Stimulated activated CD4-positive, alpha-beta T cell treated with anti-CD3 and anti-CD28 coated beads, TNF-alpha, amount 100 ng/mL, for 4 hours (primary cell): ENCODE results near the gene RNF157.
"Not testable (repeated sequence)": the region's sequence is repeated elsewhere in the genome, so short reads cannot be mapped to it uniquely, and the experiment has no call there.

Experiments
- DNase-seq, 3 experiments: peaks; one replicate each; pipeline ENCODE4 v3.0.0-alpha.2; 2020; ENCODE audit warnings: low read depth in 3 of 3

The RNF157 gene

DNA sequence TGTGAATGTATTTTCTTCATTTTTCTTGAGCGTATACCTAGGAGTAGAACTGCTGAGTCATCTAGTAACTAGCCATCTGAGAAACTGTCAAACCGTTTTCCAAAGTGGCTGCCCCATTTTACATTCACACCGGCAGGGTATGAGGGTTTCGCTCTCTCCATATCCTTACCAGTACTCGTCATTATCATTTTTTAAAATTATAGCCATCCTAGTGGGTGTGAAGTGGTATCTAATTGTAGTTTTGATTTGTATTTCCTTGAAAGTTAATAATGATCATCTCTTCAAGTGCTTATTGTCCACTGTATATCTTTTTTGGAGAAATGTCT is 6.0 kb downstream of the RNF157 start:
- DNase-seq = no peak

DNA sequence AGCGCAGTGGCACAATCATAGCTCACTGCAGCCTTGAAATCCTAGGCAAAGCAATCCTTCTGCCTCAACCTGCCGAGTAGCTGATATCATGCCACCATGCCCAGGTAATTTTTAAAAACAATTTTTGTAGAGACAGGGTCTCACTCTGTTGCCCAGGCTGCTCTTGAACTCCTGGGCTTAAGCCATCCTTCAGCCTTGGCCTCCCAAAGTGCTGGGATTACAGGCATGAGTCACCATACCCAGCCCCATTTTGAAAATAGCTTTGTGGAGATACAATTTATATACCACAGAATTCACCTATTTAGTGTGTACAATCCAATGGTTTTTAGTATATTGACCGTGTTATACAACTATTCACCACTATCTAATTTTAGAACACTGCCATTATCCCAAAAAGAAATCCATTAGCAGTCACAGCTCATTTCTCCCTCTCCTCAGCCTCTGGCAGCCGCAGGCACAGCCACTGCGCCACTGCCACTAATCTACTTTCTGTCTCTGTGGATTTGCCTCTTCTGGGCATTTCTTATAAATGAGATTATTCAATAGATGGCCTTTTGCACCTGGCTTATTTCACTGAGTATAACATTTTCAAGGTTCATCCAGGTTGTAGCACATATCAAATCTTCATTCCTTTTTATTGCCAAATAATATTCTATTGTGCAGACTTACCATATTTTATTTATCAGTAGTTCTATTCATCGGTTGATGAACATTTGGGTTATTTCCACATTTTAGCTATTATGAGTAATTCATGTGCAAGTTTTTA is 6.5 kb downstream of the RNF157 start:
- DNase-seq = no peak

DNA sequence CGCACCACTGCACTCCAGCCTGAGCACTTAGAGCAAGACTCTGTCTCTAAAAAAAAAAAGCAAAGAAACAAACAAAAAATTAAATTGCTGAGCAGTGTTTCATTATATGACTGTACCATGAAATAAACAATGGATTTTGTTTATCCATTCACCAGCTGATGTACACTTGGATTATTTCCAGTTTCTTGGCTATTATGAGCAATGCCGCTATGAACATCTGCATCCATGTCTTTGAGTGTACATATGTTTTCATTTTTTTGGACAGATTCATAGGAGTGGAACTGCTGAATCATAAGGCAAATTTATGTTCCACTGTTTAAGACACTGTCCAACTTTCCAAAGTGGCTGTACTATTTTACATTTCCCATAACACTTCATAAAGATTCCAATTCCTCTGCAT is 8.0 kb downstream of the RNF157 start:
- DNase-seq = no peak

DNA sequence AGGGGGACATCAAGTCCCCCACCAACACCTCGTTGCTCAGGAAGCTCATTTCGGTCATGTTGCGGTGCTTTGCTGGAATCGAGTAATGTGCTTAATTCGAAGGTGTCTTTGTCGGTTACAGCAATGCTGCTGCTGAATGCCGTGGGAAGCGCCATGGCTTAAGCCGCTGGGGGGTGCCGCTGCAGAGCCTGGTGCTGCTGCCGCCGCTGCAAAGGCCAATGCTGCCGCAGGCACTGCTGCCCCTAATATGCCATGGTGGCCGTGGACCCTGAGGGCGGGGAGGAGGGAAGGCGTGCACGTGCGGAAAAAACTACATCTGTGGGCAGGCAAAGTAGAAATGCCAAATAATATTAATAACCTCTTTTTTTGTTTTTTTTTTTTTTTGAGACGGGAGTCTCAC is 13.5 kb downstream of the RNF157 start:
- DNase-seq = not testable (repeated sequence)

GRCh38 chr17:76225373-76226086 is 14.8 kb downstream of the RNF157 start:
- not testable (repeated sequence) for DNase-seq

- no peak for DNase-seq
Measured at GRCh38 chr17:76223802-76224201, 16.5 kb downstream of the RNF157 start.

DNA sequence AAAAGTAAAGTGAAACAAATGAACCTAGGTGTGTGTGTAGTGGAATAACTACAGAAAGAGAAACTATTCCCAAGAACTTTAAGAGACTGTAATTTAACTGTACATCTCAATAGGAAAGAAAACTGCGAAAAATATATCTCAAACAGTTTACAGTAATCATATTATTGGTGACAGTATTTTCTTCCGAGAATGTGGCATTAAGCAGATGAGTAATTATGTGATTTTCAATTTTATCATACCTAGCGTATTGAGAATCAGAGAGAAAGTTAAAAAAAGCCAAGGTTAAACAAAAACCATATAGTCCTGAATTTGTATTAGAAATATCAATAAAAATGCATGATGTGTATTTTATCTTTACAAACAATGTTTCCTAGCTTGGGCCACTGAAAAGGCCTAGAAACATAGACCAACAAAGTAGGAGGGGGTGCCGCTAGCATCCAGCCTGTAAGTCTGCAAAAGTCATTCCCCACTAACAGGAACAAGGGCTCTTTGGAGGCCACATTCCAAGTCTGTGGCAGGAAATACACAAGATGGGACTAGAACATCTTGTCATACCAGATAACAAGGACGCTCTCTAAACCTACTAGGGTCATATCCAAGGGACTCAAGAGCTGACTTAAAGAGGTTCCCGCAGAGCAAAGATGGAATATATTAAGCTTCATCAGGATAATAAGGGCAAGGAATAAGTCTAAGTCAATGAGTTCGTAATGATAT is 20.5 kb downstream of the RNF157 start:
- DNase-seq = no peak

DNA sequence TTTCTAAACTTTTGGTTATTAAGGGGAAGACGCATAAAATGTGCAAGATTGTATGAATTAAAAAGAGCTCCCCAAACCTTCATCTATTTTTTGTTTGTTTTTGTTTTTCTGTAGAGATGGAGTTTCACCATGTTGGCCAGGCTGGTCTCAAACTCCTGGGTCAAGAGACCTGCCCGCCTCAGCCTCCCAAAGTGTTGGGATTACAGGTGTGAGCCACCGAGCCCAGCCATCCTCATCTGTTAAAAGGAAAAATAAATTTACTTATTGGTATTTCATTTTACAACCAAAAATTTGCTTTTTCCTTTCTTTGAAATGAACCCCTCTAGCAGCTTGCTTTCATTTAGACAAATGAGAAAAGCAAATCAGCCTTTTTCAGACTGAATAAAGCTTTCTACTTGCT is 23.2 kb downstream of the RNF157 start:
- DNase-seq = no peak

DNA sequence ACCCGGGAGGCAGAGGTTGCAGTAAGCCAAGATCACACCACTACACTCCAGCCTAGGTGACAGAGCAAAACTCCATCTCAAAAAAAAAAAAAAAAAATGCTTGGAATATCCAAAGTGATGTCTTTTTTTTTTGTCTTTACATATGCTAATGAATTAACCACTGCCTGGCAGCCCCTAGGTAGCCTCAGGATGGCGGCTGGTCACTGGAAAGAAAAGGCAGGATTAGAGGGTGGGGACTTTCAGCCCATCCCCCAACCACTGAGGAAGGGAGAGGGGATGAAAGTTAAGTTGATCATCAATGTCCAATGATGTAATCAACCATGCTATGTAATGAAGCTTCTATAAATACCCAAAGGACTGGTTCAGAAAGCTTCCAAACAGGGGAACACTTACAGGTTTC is 26.8 kb downstream of the RNF157 start:
- DNase-seq = no peak

DNA sequence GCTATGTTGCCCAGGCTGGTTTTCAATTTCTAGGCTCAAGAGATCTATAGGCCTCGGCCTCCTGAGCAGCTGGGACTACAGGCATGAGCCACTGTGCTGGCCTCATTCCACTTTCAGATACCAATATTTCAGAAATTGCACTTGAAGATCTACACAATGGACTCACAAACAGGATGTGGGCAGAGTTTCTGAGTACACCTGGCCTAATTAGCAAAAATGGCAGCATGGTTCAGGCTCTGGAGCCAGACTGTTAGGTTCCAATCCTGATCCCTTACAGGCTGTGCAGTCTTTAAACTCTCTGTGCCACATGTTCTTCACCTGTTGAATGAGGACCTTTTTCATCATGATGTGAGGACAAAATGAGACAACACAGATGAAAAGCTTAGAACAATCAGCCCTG is 32.2 kb downstream of the RNF157 start:
- DNase-seq = no peak

GRCh38 chr17:76207275-76208059 is 32.8 kb downstream of the RNF157 start:
- DNase-seq = no peak

- not testable (repeated sequence) for DNase-seq
Measured at GRCh38 chr17:76205542-76206144, 34.6 kb downstream of the RNF157 start.

- no peak for DNase-seq
Measured at GRCh38 chr17:76204277-76204676, 36.0 kb downstream of the RNF157 start.

DNA sequence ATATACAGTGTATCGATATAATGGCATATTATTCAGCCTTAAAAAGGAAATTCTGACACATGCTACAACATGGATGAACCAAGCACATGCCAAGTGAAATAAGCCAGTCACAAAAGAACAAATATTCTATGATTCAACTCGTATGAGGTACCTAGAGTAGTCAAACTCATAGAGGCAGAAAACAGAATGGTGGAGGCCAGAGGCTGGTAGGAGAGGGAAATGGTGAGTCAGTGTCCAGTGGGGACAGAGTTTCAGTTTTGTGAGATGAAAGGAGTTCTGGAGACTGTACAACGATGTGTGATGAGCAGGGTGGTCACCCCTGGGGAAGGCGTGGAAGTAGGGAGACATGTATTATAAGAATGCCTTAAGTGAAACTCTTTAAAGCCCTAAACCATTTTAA is 39.9 kb downstream of the RNF157 start:
- DNase-seq = no peak

- DNase-seq = peak in 2 of 3 experiments; percentile 47 to 48
Measured at GRCh38 chr17:76199469-76199868, 40.8 kb downstream of the RNF157 start.

DNA sequence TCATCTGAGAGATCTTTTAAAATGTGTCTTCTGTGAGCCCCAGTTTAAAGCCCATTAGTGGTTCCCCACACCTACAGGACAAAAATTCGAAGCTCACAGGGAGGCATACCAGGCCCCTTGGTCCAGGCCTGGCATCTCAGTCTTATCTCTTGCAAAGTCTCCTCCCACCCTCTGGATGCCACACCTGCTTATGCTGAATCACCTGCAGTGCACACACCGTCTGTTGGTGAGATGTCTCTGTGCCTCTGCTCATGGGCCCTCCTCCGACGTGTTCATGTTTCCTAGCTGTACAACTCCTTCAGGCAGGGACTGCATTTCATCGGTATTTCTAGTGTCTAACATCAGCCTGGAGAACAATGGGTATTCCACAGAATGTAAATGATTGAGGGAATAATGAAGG is 41.6 kb downstream of the RNF157 start:
- DNase-seq = no peak

GRCh38 chr17:76197911-76198310 is 42.4 kb downstream of the RNF157 start:
- no peak for DNase-seq

DNA sequence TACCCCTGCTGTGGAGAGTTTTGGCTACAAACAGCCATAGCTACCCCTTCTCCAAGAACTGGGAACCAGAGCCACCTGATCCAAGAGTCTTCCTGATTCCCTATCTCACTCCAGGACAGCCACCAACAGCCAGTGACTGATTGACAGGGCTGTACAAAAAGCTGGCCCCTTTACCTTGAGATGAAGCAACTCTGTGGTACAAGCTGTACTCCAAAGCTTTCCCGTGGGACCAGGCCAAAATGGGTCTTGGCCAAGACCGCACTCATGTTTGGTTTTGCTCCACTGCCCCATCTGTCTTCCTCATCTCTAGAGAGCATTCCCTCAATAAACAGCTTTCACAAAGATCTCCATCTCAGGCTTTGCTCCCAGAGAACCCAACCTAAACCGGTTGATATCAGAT is 43.6 kb downstream of the RNF157 start:
- no peak for DNase-seq

DNA sequence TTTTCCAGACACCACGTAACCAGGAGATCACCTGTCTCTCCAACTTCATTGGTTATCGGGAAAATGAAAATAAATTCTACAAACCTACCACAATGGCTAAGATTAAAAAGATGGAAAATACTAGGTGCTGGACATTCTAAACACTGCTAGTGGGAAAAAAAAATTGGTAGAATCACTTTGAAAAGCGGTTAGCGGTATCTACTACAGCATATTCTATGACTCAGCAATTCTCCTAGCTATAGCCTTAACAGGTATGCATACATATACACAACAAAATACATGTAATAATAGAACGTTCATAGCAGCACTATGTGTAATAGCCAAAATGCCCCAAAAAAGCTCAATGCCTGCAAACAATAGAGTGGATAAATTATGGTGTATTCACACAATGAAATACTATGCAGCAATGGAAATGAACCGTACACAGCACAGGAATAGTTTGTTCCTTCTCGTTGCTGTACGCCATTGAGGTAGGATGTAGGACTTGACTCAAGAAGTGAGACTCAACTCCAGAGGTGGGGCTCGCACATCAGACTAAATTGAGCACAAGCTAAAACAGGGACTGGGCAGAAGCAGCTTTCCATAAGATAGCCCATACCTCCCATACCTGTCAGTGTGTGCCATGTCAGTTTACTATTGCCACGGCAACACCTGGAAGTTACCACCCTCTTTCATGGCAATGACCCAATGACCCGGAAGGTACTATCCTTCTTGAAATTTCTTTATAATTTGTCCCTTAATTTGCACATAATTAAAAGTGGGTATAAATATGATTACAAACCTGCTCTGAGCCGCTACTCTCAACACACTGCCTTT is 44.8 kb downstream of the RNF157 start:
- no peak for DNase-seq

- DNase-seq = no peak
Measured at GRCh38 chr17:76193591-76193990, 46.7 kb downstream of the RNF157 start.

DNA sequence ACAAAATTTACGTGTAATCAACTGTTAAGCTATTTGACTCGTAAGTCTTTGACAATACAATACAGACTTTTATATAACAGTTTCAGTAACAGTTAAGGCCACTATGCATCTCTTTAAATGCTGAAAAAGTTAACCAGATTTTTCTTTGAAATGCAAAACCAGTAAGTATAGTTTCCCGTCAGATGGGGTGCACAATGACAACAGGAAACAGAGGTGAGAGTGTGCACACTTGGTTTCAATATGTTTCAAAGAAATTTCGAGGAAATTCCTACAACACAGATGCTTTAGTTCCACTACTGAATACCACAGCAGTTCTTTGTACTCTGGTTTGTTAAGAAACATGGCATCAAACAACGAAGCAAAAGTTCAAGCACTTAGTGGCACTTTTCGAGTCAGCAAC is 48.4 kb downstream of the RNF157 start:
- DNase-seq = no peak
